Fibroblast of pulmonary artery (primary cell): ENCODE results near the gene STMN1.

Source experiments
- DNase-seq: peaks from one replicate; pipeline ENCODE4 v3.0.0-alpha.2; 2010; ENCODE audit warnings: low read depth
- H3K4me3 ChIP-seq: replicated peaks from 2 replicates; pipeline ENCODE4 v1.5.1; 2011; ENCODE audit warnings: low read depth, mild to moderate bottlenecking, control low read depth, low read length, moderate library complexity
- CTCF ChIP-seq: IDR thresholded peaks from 2 replicates; pipeline ENCODE4 v1.5.1; 2011; ENCODE audit warnings: mild to moderate bottlenecking, control low read depth, low read length, inconsistent platforms; ENCODE audit errors: missing control alignments

The STMN1 gene

GRCh38 chr1:25854554-25854953 is 51.7 kb downstream of the STMN1 start:
- H3K4me3 ChIP-seq, result no peak overlapping the region
- no peak for TF ChIP-seq CTCF
- no peak for DNase-seq
